Measurements from ENCODE around the gene ANAPC1. TPM values are rescaled to one million over a fixed set of nuclear protein-coding genes. Genes with fewer than 3 reads are reported as not detected.
A peak's percentile ranks its signal among the peaks of the same experiment; 100 is the strongest.
"Not testable (repeated sequence)": the region's sequence is repeated elsewhere in the genome, so short reads cannot be mapped to it uniquely, and the experiment has no call there.

ANAPC1 gene
- polyA plus RNA-seq, 2 of the 4 experiments (the other 2 are of a cell fraction): 45.3 to 79.3 TPM

DNA sequence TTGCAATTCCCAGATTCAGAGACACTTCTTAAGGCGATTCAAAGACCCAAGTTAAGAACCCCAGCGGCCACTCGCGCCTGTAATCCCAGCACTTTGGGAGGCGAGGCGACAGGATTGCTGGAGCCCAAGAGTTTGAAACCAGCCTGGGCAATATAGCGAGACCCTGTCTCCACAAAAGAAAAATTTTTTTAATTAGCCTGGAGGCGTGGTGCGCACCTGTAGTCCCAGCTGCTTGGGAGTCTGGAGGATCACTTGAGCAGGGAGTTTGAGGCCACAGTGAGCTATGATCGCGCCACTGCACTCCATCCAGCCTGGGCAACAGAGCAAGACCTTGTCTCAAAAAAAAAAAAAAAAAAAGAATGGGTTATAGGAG lies 585 bp upstream of the ANAPC1 start:
- no peaks in the 10 kb centered on the region for H3K9me3 ChIP-seq
- peak overlapping the region; percentile 85 for H3K4me3 ChIP-seq
- H3K27ac ChIP-seq: peak overlapping the region; percentile 90 to 95
- no peak for DNase-seq (ENCODE audit: low read depth in 1 of 2, low spot score in 1 of 2)
- peaks cover 10% of the 10 kb centered on the region; the same call in 2 of the 3 replicates for H3K4me1 ChIP-seq
- peak overlapping the region; percentile 83 for H3K4me2 ChIP-seq
- FAIRE-seq: no peak
- TF ChIP-seq, protein P1, sequence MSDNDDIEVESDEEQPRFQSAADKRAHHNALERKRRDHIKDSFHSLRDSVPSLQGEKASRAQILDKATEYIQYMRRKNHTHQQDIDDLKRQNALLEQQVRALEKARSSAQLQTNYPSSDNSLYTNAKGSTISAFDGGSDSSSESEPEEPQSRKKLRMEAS (IDR thresholded peaks at IDR 0.05): no peak
- TF ChIP-seq MAFK (IDR thresholded peaks at IDR 0.05; ENCODE audit: partially characterized antibody): no peak
- no peak for TF ChIP-seq RFX5 (IDR thresholded peaks at IDR 0.05)
- TF ChIP-seq KDM1A (IDR thresholded peaks at IDR 0.05; ENCODE audit: low read depth): no peak
- TF ChIP-seq USF2 (IDR thresholded peaks at IDR 0.05): no peak
- TF ChIP-seq HOXB5 (CRISPR knock-in tag; IDR thresholded peaks at IDR 0.05): no peak
- TF ChIP-seq HES2 (IDR thresholded peaks at IDR 0.05): no peak
- TF ChIP-seq JUNB (IDR thresholded peaks at IDR 0.05): no peak
- no peak for TF ChIP-seq HOXA7 (CRISPR knock-in tag; IDR thresholded peaks at IDR 0.05)
- TF ChIP-seq EP300 (IDR thresholded peaks at IDR 0.05): no peak
- no peak for TF ChIP-seq FOSL2 (IDR thresholded peaks at IDR 0.05)
- no peak for TF ChIP-seq FOSL2 (CRISPR knock-in tag; IDR thresholded peaks at IDR 0.05)
- no peak for TF ChIP-seq NFE2L2 (conservative IDR thresholded peaks at IDR 0.05; ENCODE audit: low read length)
- TF ChIP-seq HEYL (CRISPR knock-in tag; IDR thresholded peaks at IDR 0.05): no peak
- no peak for TF ChIP-seq NR3C1 (IDR thresholded peaks at IDR 0.05)
- no peak for TF ChIP-seq E2F6 (IDR thresholded peaks at IDR 0.05; ENCODE audit: borderline replicate concordance, low read depth)
- no peak for TF ChIP-seq ATOH8 (CRISPR knock-in tag; IDR thresholded peaks at IDR 0.05; ENCODE audit: low read depth)
- no peak for TF ChIP-seq POLR2AphosphoS2 (conservative IDR thresholded peaks at IDR 0.05; ENCODE audit: low read length)
- peak; percentile 54 to 61 for ATAC-seq
- WGBS (ENCODE audit: missing lambda C conversion rate): 6% methylated on average over 11 of the region's 11 CpGs
- CTCF ChIA-PET: interaction anchor here (2.0 kb wide), 1 partner anchor 163 kb away, joined by 4 read pairs; no protein-coding TSS in a partner anchor
- POLR2A ChIA-PET: interaction anchor here (1.1 to 1.4 kb wide), 2 partner anchors 9 to 170 kb away, joined by 3 read pairs; partner anchors contain the start of gene TMEM87B

DNA sequence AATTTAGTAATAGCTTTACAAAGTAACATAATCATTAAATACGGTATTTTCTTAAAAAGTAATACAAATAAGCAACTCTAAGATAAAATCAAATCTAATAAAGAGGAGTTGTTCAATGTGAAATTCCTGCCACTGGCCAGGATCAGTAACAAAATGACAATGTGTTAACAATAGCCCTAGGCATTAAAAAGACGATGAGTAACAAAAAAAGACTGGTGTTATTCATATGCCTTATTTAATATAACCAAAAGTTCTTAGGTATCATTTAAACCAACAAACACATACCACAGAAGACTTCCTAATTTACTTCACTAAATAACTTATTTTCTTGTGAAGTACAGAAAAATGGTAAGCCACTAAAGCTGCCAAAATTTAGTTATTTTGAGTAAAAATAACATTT lies 11.2 kb downstream of the ANAPC1 start:
- H3K4me3 ChIP-seq; POLR2A ChIA-PET; H3K4me2 ChIP-seq; H3K9me3 ChIP-seq; H3K4me1 ChIP-seq; ATAC-seq; CTCF ChIA-PET; H3K27ac ChIP-seq; DNase-seq (ENCODE audit: low read depth in 1 of 2, low spot score in 1 of 2): not testable (repeated sequence)
- WGBS (ENCODE audit: missing lambda C conversion rate): 81% methylated on average over 2 of the region's 2 CpGs
- peak; percentile 95 for FAIRE-seq

GRCh38 chr2:111865124-111865523 lies 18.9 kb downstream of the ANAPC1 start:
- POLR2A ChIA-PET; FAIRE-seq; H3K27ac ChIP-seq; ATAC-seq; DNase-seq (ENCODE audit: low read depth in 1 of 2, low spot score in 1 of 2); H3K9me3 ChIP-seq; CTCF ChIA-PET; H3K4me3 ChIP-seq; H3K4me1 ChIP-seq; H3K4me2 ChIP-seq: not testable (repeated sequence)
- 51% methylated on average over 3 of the region's 3 CpGs for WGBS (ENCODE audit: missing lambda C conversion rate)

GRCh38 chr2:111860005-111860404 lies 24.0 kb downstream of the ANAPC1 start:
- DNase-seq (ENCODE audit: low read depth in 1 of 2, low spot score in 1 of 2); POLR2A ChIA-PET; CTCF ChIA-PET; H3K9me3 ChIP-seq; ATAC-seq; H3K4me2 ChIP-seq; H3K4me3 ChIP-seq; H3K27ac ChIP-seq; H3K4me1 ChIP-seq; FAIRE-seq: not testable (repeated sequence)
- 36% methylated on average over 3 of the region's 3 CpGs for WGBS (ENCODE audit: missing lambda C conversion rate)

GRCh38 chr2:111852544-111852943 lies 31.4 kb downstream of the ANAPC1 start:
- CTCF ChIA-PET: not testable (repeated sequence)

More at GRCh38 chr2:111852544-111852943, 31.4 kb downstream of the ANAPC1 start:
- H3K27ac ChIP-seq; POLR2A ChIA-PET; DNase-seq (ENCODE audit: low read depth in 1 of 2, low spot score in 1 of 2); ATAC-seq; H3K4me3 ChIP-seq; H3K4me2 ChIP-seq; FAIRE-seq; H3K9me3 ChIP-seq; H3K4me1 ChIP-seq: not testable (repeated sequence)
- 94% methylated on average over 3 of the region's 3 CpGs for WGBS (ENCODE audit: missing lambda C conversion rate)

All from A549 (cell line).